Mononuclear cell (primary cell): ENCODE results near the gene VWC2. TPM values are rescaled to one million over a fixed set of nuclear protein-coding genes. Genes with fewer than 3 reads are reported as not detected.

Source experiments
- H3K27me3 ChIP-seq: 2 replicates; pipeline ENCODE4 v1.6.0; 2011; ENCODE audit warnings: low read length, control low read depth; ENCODE audit not compliant: insufficient read depth
- H3K4me1 ChIP-seq: 2 replicates; pipeline ENCODE4 v1.5.1; 2011; ENCODE audit warnings: mild to moderate bottlenecking, low read length, control low read depth; ENCODE audit not compliant: insufficient read depth
- H3K4me3 ChIP-seq: 2 replicates; pipeline ENCODE4 v1.5.1; 2011; ENCODE audit warnings: mild to moderate bottlenecking, low read length, moderate library complexity
- H3K9me3 ChIP-seq: 2 replicates; pipeline ENCODE4 v1.5.1; 2011; ENCODE audit warnings: low read depth, mild to moderate bottlenecking, control low read depth, low read length
- total RNA-seq: library from RNA; depleted of rRNA; stranded (reverse); fragments of >200 nt; gene quantifications from one replicate; pipeline ENCODE4 v1.2.3, GENCODE V29; 2012

The VWC2 gene
- total RNA-seq, 1 donor = not detected

DNA sequence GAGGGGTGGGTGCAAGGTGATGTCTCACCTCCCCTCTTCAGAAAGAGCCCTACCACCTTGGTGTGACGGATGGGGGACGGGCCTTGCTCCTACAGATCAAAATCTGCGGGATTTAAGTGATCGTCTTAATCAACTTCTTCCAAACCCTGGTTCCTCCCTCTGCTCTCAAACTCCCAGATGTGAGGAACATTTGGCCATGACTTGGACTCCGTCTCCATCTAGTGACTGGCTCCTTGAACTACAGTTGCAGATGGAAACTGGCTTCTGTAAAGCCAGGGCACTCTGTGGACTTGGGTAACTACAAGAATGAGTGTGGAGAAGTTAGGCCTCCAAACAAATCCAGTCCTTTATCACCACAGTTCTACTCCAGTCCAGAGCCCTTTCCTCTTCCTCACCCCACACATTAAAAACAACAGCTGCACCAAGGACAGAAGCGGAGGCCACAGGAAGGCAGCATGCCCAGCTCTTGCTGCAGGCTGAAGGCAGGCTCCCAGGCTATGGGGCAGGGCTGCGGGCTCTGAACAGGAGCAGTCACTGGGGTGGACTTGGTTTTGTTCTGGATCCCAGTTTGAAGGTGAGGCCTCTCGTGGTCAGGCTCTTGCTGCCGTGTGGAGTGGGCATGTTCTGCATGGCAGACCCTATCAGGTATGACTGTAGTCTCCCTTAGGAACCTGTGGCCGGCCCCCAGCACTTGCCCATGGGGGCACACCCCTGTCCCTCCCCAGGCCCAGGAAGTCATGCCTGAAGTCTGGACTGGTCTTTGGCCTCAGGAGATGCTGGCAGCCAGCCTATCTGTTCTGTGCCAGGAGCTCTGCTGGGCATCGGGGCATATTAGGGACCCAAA, 79.4 kb downstream of the VWC2 start:
- Histone ChIP-seq H3K4me3 (no peak overlapping the region), H3K27me3 (no peaks in the 10 kb centered on the region), H3K9me3 (no peaks in the 10 kb centered on the region), H3K4me1 (no peaks in the 10 kb centered on the region)

DNA sequence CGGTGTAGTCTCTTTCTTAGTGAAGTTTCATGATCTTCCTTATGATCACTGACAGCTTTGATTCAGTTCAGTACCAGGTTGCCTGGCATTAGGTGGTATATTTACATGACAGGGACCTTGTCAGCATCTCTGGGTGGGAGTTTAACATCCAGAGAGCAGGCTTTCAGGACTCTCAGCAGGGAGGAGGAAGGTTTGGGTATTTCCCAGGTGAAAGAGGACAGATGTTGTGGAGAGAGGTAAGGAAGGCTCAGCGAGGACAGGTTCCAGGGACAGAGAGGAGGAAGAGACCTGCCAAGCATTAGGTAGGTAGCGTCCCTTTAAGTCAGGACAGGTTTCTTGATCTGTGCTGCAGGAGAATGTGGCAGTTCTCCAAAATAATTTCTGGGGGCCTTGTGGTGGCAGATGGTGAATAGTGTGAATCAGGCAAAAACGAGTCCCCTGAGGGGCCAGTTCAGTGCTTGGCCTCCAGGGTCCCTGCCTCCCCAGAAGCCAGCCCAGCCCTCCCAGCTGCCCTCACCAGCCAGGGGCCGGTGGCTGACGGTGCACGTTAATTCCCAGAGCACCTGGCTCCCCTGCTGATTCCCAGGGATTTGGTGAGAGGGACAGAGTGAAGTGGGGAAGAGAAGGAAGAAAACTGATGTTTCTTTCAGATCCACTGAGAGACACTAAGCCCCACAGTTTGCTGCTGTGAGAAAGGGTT, 82.0 kb downstream of the VWC2 start:
- no peaks in the 10 kb centered on the region for H3K9me3 ChIP-seq
- H3K4me3 ChIP-seq = no peak overlapping the region
- no peaks in the 10 kb centered on the region for H3K27me3 ChIP-seq
- no peaks in the 10 kb centered on the region for H3K4me1 ChIP-seq

DNA sequence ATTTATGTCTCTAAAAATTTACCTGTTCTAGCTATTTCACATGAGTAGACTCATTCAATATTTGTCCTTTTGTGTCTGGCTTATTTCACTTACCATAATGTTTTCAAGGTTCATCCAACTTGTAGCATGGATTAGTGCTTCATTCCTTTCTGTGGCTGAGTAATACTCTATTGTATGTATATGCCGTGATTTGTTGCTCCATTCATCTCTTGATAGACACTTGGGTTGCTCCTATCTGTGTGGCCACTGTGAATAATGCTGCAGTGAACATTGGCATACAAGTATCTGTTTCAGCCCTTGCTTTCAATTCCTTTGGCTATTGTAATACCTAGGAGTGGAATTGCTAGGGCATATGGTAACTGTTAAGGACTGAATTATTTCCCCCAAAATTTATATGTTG, 86.9 kb downstream of the VWC2 start:
- Histone ChIP-seq H3K4me1 (no peaks in the 10 kb centered on the region), H3K27me3 (no peaks in the 10 kb centered on the region), H3K4me3 (no peak overlapping the region), H3K9me3 (no peaks in the 10 kb centered on the region)

DNA sequence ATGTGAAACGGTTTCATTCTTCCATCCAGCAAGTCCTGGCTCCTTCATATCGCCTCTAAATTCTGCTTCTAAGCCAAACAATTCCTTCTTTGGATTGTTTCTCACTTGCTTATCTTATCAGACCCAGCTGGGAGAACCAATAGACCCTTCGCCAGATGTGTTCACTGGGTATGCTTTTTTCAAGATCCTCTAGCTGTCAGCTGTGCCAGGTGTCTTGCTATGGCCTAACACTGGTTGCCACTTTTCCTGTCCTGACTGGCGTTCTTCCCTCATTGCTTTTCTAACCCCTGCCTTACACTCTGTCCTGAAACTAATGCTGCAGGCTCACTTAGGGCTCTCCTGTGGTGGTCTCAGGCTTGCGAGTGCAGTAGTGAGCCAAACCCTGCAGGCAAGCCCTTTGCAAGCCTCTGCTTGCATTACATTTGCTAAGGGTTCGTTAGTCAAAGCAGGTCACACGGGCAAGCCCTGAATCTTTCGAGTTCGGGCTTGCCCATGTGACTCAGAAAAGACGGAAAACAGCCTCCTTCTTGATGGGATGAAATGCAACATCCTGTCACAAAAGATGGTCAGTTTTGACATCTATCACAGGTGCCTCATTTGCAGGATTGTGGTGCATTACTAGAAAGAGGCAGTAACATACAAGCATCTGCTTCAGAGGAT, 92.8 kb downstream of the VWC2 start:
- Histone ChIP-seq H3K9me3 (no peaks in the 10 kb centered on the region), H3K4me3 (no peak overlapping the region), H3K27me3 (no peaks in the 10 kb centered on the region), H3K4me1 (no peaks in the 10 kb centered on the region)

DNA sequence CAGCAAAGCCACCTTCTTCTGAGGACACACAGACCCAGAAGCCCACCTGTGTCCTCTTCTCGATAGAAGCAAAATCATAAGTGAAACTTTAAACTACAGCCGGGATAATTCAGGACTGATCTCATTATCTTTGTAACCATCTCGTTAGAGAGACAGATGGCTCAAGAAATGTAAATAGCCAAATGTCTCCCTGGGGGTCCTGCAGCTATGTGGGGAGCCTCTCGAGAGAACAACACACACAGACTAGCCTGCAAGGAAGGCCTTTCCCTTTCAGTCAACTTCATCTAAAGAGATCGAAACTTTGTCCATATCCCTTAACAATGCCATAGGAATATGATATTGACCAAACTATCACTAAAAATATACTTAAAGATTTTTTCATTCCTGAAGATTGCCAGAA, 93.5 kb downstream of the VWC2 start:
- Histone ChIP-seq H3K4me1 (no peaks in the 10 kb centered on the region), H3K4me3 (no peak overlapping the region), H3K9me3 (no peaks in the 10 kb centered on the region), H3K27me3 (no peaks in the 10 kb centered on the region)

DNA sequence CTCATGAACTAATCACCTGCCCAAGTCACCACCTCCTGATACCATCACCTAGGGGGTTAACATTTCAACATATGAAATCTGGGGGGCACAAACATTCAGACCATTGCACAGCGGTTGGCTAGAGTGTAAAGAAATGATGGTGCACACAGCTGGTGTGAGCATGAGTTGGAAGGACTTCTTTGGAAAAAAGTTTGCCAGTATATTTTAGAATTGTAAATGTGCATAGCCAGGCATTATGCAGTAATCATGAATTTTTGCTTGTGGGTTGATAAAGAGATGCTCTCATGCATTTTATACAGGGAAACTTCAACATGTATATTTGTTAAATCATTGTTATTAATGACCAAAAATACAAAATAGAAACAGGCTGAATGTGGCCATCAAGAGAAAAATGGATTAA, 100.0 kb downstream of the VWC2 start:
- Histone ChIP-seq H3K4me1 (no peaks in the 10 kb centered on the region), H3K9me3 (no peaks in the 10 kb centered on the region), H3K4me3 (no peak overlapping the region), H3K27me3 (no peaks in the 10 kb centered on the region)

DNA sequence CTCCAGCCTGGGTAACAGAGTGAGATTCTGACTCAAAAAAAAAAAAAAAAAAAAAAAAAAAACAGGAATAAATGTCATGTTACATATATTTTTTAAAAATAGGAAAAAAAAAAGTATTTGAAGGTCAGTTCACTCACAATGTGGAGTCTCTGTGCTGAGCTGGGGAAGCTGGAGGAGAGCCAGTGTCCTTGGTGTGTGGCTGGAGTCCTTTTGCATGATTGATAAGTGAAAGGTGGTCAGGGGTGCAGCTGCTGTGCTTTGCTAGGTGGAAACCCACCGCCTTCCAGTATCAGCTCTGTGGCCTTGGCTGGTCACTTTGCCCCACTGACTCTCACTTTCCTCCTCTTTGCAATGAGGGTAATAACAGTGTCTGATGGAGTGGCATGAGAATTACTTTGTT, 101.9 kb downstream of the VWC2 start:
- Histone ChIP-seq H3K27me3 (no peaks in the 10 kb centered on the region), H3K4me1 (no peaks in the 10 kb centered on the region), H3K9me3 (no peaks in the 10 kb centered on the region), H3K4me3 (no peak overlapping the region)

DNA sequence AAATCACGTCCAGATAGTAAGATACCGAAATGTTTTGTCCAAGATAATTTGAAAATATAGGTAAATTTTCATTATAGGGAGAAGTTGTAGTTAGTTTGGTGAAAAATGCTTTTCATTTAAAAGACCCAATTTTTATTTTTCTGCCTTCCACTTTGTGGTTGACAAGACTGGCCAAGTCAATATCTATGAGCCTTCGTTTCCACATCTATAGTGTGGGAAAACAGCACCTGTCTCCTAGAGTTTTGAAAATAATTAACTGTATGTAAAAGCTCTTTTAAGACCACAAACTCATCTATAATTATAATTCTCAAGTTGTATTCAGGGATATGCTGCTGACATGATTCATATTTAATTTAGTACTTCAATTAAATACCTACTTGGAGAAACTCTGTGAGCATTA, 102.8 kb downstream of the VWC2 start:
- Histone ChIP-seq H3K4me3 (no peak overlapping the region), H3K9me3 (no peaks in the 10 kb centered on the region), H3K4me1 (no peaks in the 10 kb centered on the region), H3K27me3 (no peaks in the 10 kb centered on the region)

DNA sequence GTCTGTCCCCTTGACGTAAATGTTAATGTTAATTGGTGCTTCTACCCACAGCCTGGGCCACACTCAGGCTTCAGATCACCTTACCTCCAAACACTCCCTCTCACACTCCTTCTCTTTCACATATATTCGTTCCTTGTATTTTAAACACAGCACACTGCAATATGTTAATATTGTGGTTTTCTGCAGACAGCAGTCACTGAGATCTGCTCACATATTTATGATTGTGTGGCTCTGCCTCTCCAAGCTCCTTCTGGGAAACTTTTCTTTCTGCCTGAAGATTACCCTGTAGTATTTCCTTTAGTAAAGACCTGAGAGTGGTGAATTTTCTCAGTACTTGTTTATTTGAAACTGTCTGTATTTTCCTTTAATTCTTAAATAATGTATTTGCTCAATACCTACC, 104.7 kb downstream of the VWC2 start:
- Histone ChIP-seq H3K4me1 (no peaks in the 10 kb centered on the region), H3K4me3 (no peak overlapping the region), H3K9me3 (no peaks in the 10 kb centered on the region), H3K27me3 (no peaks in the 10 kb centered on the region)

DNA sequence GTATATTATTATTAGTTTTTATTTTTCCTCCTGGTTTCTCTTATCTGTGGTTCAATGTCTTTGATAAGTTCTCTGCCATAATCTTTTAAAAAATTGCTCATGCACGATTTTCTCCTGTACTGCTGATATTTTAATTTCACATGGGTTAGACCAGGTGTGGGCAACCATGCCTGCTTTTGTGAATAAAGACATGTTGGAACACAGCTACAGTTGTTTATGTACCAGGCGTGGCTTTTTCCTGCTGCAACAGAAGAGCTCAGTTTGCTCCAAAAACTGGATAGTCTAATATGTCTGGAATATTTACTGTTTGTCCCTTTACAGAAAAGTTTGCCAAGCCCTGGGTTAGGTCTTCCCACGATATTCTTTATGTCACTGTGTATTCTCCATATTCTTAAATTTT, 105.2 kb downstream of the VWC2 start:
- Histone ChIP-seq H3K9me3 (no peaks in the 10 kb centered on the region), H3K27me3 (no peaks in the 10 kb centered on the region), H3K4me3 (no peak overlapping the region), H3K4me1 (no peaks in the 10 kb centered on the region)

DNA sequence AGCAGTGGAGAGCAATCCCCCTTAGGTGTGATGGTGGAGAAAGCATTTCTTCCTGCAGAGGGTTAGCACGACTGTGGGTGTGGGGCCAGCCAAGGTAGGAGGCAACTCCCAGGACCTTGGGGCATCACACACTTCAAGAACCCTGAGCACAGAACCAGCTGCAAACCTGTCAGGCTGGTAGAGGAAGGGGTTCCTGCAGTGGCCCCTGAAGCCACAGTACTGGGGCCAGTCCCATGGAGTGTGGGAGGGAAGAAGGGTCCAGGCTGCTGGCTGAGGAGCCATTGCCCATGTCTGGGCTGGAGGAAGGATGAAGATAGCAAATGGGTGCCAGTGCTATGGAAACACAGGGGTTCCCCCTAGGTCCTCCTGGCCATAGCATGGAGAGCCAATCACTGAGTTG, 110.5 kb downstream of the VWC2 start:
- Histone ChIP-seq H3K27me3 (no peaks in the 10 kb centered on the region), H3K4me3 (no peak overlapping the region), H3K9me3 (no peaks in the 10 kb centered on the region), H3K4me1 (no peaks in the 10 kb centered on the region)

DNA sequence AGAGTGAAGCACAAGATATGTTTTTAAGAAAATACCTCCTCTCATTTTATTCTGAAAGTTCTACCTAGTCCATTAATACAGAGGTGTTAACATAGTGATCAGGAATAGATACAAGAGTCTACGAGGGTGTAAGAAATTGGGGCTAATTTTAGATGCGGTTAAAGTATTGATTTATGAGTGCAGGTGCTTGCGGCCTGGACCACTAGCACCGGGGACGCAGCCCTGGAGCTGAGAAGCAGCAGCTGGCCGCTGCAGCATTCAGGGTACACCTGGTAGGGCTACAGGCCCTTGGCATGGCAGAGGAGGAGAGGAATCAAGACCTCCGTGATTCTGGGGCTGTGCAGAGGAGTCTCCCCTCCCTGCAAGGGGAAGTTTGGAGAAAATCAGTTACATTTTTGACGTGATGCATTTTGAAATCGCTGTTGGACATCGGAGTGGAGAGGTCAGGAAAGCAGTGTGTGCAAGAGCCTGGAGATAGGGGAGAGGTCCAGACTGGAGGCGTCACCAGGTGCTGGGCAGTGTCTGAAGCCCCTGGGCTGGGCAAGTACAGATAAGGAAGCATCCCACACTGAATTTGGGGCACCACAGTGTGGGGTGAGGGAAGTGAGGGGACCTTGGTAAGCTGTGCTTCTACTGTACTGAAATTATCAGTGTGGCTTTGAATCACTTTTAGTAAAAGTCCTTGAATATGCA, 112.3 kb downstream of the VWC2 start:
- H3K9me3 ChIP-seq = no peaks in the 10 kb centered on the region
- no peaks in the 10 kb centered on the region for H3K4me1 ChIP-seq
- no peaks in the 10 kb centered on the region for H3K27me3 ChIP-seq
- H3K4me3 ChIP-seq = no peak overlapping the region

DNA sequence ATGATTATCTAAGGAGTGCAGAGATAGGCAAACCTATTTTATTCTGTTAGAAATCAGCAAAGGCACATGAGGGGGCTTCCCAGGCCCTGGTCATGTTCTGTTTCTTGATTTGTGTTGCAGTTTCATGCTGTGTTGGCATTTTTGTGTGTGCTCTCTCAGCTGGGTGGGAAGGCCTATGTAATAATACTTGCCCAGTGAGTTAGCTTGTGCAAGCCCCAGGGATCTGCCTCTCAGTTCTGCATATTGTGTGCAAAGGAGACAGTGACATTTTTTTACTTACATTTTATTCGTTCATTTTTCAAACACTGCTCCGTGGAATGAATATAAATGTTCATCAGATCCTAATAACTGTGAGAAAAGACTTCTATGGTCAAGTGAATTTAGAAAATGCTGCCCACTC, 119.0 kb downstream of the VWC2 start:
- H3K4me1 ChIP-seq = no peaks in the 10 kb centered on the region
- no peaks in the 10 kb centered on the region for H3K27me3 ChIP-seq
- no peak overlapping the region for H3K4me3 ChIP-seq
- no peaks in the 10 kb centered on the region for H3K9me3 ChIP-seq

DNA sequence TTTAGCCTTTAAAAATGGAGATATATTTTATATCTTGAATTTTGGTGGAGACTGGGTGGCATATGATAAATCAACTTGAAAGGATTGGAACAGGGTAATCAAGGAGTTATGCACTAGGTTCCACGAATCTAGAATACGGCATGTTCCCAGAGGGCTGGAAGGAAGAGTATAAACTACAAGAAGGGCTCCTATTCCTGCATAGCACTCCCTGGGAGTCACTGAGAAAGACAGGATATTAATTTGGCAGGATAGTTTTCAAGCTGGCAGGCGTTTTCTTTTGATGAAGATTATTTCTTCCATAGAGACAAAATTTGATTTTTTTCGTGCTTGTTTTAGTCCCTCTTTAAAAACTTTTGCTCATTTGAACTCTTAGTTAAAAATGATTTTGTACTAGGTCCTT, 119.7 kb downstream of the VWC2 start:
- Histone ChIP-seq H3K9me3 (no peaks in the 10 kb centered on the region), H3K4me1 (no peaks in the 10 kb centered on the region), H3K27me3 (no peaks in the 10 kb centered on the region), H3K4me3 (no peak overlapping the region)

DNA sequence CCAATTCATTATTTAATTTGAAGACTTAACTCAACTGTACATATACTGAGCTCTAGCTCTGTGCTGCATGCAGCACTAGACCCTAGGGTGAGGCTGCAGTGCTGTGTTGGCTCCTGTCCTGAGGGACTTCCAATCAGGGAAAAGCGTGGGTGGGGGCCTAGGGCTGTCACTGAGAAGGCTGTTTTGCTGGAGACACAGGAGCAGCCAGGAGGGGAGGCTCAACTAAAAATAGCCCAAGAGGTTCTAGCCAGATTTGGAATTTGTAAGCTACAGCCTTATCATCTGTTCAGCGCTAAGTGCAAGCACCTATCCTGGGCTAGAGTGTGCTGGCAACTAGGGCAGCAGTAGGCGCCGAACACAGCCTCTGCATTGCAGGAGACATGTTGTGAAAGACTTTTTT, 121.1 kb downstream of the VWC2 start:
- no peaks in the 10 kb centered on the region for H3K9me3 ChIP-seq
- H3K4me1 ChIP-seq = no peaks in the 10 kb centered on the region
- H3K4me3 ChIP-seq = no peak overlapping the region
- H3K27me3 ChIP-seq = no peaks in the 10 kb centered on the region
